Measurements from ENCODE around the gene CELSR3.

CELSR3 gene

GRCh38 chr3:48598323-48599076 is 64.2 kb downstream of the CELSR3 start:
- no peak for DNase-seq

- DNase-seq: no peak
These were observed 65.3 kb downstream of the CELSR3 start for GRCh38 chr3:48597408-48597800.

- no peak for DNase-seq
These were observed 65.8 kb downstream of the CELSR3 start for GRCh38 chr3:48596676-48597407.

- DNase-seq: no peak
These were observed 66.5 kb downstream of the CELSR3 start for GRCh38 chr3:48596157-48596556.

- no peak for DNase-seq
These were observed 67.1 kb downstream of the CELSR3 start for GRCh38 chr3:48595526-48596121.

GRCh38 chr3:48595075-48595525 is 67.6 kb downstream of the CELSR3 start, which contains the start of gene COL7A1:
COL7A1 (minus strand) TSS chr3:48595329; CDS start chr3:48595159, 170 bp downstream.
- no peak for DNase-seq

- no peak for DNase-seq
These were observed 68.2 kb downstream of the CELSR3 start for GRCh38 chr3:48594417-48595049.

GRCh38 chr3:48593337-48593736 is 69.3 kb downstream of the CELSR3 start:
- no peak for DNase-seq

GRCh38 chr3:48592519-48593087 is 70.1 kb downstream of the CELSR3 start:
- DNase-seq: no peak

- DNase-seq: no peak
These were observed 70.7 kb downstream of the CELSR3 start for GRCh38 chr3:48591886-48592518.

- no peak for DNase-seq
These were observed 71.2 kb downstream of the CELSR3 start for GRCh38 chr3:48591436-48591835.

GRCh38 chr3:48588230-48588629 is 74.5 kb downstream of the CELSR3 start:
- no peak for DNase-seq

GRCh38 chr3:48587686-48588085 is 75.0 kb downstream of the CELSR3 start:
- no peak for DNase-seq

All from NCI-H1092 (cell line).